ENCODE results near the gene ZMYND8. TPM values are rescaled to one million over a fixed set of nuclear protein-coding genes. Genes with fewer than 3 reads are reported as not detected.
"Not testable (repeated sequence)": the region's sequence is repeated elsewhere in the genome, so short reads cannot be mapped to it uniquely, and the experiment has no call there.

Gene ZMYND8
- total RNA-seq, 1 experiment from 2014 or later, result 14.5 TPM

DNA sequence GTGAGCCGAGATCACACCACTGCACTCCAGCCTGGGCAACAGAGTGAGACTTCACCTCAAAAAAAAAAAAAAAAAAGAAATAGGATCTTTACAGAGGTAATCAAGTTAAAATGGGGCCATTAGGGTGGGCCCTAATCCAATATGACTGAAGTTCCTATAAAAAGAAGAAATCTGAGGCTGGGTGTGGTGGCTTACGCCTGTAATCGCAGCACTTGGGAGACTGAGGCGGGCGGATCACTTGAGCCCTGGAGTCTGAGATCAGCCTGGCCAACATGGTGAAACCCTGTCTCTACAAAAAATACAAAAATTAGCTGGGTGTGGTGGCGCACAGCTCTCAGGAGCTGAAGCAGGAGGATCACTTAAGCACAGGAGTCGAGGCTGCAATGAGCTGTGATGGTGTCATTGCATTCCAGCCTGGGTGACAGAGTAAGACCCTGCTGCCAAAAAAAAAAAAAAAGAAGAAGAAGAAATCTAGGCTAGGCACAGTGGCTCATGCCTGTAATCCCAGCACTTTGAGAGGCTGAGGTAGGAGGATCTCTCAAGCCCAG lies 19.7 kb upstream of the ZMYND8 start:
- in situ Hi-C loops (cut with HindIII; ENCODE audit: low pct_unique_long_range_greater_than_20kb, low sequenced_read_pairs); DNase-seq (ENCODE audit: low read depth): not testable (repeated sequence)

DNA sequence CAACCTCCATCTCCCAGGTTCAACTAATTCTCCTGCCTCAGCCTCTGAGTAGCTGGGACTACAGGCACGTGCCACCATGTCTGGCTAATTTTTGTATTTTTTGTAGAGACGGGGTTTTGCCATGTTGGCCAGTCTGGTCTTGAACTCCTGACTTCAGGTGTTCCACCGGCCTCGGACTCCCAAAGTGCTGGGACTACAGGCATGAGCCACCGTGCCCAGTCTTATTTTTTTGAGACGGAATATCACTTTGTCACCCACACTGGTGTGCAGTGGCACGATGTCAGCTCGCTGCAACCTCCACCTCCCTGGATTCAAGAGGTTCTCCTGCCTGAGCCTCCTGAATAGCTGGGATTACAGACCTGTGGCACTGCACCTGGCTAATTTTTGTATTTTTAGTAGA lies 17.6 kb upstream of the ZMYND8 start:
- in situ Hi-C loops (cut with HindIII; ENCODE audit: low pct_unique_long_range_greater_than_20kb, low sequenced_read_pairs), result loop anchor here (25.0 kb wide), 1 partner anchor 162 kb away; no protein-coding TSS in a partner anchor
- DNase-seq (ENCODE audit: low read depth), result not testable (repeated sequence)

DNA sequence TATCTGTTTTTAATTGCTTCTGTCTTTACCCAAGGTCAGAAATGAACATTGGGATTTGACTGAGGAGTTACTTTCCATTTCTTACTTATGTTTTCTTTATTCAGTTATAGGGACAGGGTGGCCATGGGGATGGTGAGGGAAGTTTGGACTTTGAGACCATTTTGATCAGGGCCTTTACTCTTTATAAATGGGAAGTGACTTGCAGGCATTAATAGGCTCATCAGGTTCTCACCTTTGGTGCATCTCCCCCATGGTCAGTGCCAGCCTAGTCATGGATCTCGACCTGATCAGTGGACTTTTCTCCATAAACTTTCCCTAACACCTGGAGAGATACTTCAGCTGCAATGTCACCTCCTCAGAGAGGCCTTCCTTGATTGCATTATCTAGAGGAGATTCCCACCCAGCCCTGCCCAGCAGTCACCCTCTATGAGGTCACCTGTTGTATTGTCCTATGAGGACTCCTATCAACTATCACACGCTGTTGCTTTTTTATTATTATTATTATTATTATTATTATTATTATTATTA lies 16.8 kb upstream of the ZMYND8 start:
- no peak for DNase-seq (ENCODE audit: low read depth)
- in situ Hi-C loops (cut with HindIII; ENCODE audit: low pct_unique_long_range_greater_than_20kb, low sequenced_read_pairs), result loop anchor here (25.0 kb wide), 1 partner anchor 161 kb away; no protein-coding TSS in a partner anchor

DNA sequence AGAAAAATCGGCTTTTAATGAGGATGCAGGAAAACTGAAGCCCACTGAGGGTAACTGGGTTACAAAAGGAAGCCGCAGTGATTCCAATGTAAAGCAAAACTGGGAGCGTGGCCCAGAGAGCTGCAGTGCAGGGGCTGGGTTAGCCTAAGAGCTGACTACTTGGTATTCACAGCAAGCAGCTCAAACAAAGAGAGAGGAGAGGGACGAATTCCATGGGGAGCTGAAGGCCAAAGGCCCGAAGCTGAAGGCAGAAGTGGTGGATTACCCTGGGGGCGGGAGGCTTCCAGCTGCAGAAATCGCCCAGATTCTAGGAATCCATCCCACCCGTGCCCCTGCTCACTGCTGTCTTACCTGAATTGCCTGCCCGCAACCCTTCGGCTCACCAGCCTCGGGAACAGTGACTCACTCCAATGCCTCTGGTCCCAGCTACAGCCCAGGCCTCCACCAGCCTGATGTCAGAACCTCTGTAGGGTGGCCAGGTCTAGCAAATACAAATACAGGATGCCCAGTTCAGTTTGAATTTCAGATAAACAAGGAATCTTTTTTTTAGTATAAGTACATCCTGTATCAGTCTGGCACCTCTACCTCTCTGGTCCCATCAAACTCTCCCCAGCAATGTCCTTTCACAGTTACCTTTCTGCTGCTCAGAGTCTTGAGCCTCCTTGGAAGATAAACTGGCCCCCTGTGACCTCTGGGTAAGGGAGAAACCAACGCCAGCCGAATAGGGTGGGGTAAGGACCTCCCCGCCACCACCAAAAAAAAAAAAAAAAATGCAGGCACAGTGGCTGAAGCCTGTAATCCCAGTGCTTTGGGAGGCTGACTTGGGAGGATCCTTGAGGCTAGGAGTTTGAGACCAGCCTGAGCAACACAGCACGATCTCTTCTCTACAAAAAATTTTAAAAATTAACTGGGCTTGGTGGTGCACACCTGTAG lies 14.6 kb upstream of the ZMYND8 start:
- no peak for DNase-seq (ENCODE audit: low read depth)
- in situ Hi-C loops (cut with HindIII; ENCODE audit: low pct_unique_long_range_greater_than_20kb, low sequenced_read_pairs), result loop anchor here (25.0 kb wide), 1 partner anchor 159 kb away; no protein-coding TSS in a partner anchor

DNA sequence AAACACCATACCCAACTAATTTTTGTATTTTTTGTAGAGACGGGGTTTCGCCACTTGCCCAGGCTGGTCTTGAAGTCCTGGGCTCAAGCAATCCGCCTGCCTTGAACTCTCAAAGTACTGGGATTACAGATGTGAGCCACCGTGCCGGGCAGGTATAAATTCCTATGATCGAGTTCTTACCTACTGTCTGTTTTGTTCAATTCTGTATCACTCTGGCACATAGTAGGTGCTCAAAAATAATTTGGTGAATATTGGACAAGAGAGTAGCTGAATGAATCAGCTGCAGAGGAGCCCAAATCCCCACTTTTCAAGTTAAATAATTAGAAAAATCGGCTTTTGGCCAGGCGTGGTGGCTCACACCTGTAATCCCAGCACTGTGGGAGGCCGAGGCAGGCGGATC lies 13.7 kb upstream of the ZMYND8 start:
- DNase-seq (ENCODE audit: low read depth), result no peak
- in situ Hi-C loops (cut with HindIII; ENCODE audit: low pct_unique_long_range_greater_than_20kb, low sequenced_read_pairs), result loop anchor here (25.0 kb wide), 1 partner anchor 158 kb away; no protein-coding TSS in a partner anchor

DNA sequence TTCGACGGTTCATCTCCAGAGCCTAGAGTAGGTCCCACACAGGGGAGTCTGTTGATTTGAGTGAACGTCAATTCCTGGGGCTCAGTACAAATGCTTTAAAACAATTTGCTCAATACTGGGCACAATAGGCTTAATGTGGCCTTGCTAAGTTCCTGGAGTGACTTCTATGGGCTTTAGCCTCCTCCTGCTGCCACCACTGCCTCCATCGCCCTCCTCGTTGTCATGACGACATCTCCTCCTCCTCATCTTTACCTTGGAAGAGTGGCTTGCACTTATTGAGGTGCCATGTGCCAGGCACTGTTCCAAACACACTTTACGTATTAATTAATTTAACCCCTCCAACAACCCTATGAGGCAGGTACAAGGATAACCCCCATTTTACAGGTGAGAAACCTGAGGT lies 11.8 kb upstream of the ZMYND8 start:
- no peak for DNase-seq (ENCODE audit: low read depth)
- in situ Hi-C loops (cut with HindIII; ENCODE audit: low pct_unique_long_range_greater_than_20kb, low sequenced_read_pairs), result loop anchor here (25.0 kb wide), 1 partner anchor 156 kb away; no protein-coding TSS in a partner anchor

- not testable (repeated sequence) for DNase-seq (ENCODE audit: low read depth)
- in situ Hi-C loops (cut with HindIII; ENCODE audit: low pct_unique_long_range_greater_than_20kb, low sequenced_read_pairs), result loop anchor here (25.0 kb wide), 1 partner anchor 154 kb away; no protein-coding TSS in a partner anchor
These were observed 9.8 kb upstream of the ZMYND8 start for GRCh38 chr20:47366301-47366700.

- in situ Hi-C loops (cut with HindIII; ENCODE audit: low pct_unique_long_range_greater_than_20kb, low sequenced_read_pairs), result loop anchor here (25.0 kb wide), 1 partner anchor 153 kb away; no protein-coding TSS in a partner anchor
- DNase-seq (ENCODE audit: low read depth), result no peak
These were observed 8.7 kb upstream of the ZMYND8 start for GRCh38 chr20:47365023-47365764.

DNA sequence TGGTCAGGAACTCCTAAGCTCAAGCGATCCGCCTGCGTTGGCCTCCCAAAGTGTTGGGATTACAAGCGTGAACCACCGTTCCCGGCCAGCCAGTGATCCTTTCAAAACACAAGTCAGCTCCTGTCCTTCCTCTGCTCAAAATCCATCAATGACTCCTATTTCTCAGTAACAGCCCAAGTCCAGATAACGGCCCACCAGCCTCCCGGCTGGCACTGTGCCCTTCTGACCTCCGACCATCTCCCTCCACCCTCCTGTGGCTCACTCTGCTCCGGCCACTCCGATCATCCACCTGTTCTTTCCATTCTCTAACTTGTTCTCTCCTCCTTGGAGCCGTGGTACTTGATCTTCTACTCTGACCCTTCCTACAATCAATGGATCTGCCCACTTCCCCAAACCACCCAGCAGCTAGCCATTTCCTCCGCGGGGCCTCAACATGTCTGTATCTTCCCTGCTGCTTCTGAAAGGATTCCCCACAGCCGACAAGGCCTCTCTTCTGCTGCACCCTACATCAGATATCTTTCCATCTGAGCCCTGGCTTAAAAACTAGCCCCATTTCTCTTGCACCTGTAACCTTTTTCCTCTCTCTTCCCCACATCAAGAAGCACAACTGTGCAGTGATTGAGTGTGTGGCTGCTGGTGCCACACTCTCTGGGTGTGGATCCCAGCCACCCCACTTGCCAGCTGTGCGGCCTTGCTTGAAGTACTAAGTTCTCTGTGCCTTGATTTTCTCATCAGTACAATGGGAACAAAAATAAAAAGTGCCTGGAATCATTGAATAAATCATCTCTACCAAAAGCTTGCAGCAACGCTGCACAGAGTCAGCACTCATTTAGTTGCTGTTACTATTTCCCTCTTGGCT lies 6.1 kb upstream of the ZMYND8 start:
- in situ Hi-C loops (cut with HindIII; ENCODE audit: low pct_unique_long_range_greater_than_20kb, low sequenced_read_pairs), result loop anchor here (25.0 kb wide), 1 partner anchor 150 kb away; no protein-coding TSS in a partner anchor
- DNase-seq (ENCODE audit: low read depth), result no peak

GRCh38 chr20:47361057-47361915 lies 4.8 kb upstream of the ZMYND8 start:
- DNase-seq (ENCODE audit: low read depth), result no peak
- in situ Hi-C loops (cut with HindIII; ENCODE audit: low pct_unique_long_range_greater_than_20kb, low sequenced_read_pairs), result loop anchor here (25.0 kb wide), 1 partner anchor 149 kb away; no protein-coding TSS in a partner anchor

DNA sequence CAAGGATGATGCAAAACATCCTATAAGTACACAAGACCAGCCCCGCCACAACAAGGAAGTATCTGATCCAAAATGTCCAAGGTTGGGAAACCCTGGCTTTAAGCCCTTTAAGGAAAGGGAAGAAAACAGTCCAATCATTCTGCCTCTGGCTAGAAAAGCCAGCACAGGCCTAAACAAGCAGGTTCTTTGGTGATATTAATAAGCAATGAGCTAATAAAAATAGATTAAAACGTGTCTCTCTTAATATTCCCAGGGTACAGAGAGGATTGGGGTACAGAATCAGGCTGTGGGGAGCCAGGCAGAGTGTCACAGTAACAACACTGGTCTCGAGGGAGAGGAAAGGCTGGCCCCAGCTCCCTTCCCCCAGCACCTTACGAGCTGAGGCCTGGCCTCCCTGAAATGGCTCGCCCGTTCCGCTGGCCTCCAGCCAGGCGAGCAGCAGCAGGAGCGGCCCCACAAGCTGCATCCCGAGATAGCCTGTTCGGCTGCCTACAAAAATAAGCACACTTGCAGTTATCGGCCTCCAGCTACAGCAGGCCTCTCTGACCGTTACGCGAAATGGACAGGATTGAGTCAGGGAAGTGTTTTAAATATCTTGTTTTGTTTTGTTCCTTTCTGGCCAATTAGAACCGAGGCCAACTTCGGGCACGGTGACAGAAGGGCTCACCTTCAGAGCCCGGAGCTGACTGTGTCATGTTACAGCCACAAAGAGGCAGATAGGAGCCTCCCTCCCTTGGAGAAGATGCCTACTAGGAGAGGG lies 4.0 kb upstream of the ZMYND8 start:
- peak; percentile 100 for DNase-seq (ENCODE audit: low read depth)
- in situ Hi-C loops (cut with HindIII; ENCODE audit: low pct_unique_long_range_greater_than_20kb, low sequenced_read_pairs), result loop anchor here (25.0 kb wide), 1 partner anchor 148 kb away; no protein-coding TSS in a partner anchor

DNA sequence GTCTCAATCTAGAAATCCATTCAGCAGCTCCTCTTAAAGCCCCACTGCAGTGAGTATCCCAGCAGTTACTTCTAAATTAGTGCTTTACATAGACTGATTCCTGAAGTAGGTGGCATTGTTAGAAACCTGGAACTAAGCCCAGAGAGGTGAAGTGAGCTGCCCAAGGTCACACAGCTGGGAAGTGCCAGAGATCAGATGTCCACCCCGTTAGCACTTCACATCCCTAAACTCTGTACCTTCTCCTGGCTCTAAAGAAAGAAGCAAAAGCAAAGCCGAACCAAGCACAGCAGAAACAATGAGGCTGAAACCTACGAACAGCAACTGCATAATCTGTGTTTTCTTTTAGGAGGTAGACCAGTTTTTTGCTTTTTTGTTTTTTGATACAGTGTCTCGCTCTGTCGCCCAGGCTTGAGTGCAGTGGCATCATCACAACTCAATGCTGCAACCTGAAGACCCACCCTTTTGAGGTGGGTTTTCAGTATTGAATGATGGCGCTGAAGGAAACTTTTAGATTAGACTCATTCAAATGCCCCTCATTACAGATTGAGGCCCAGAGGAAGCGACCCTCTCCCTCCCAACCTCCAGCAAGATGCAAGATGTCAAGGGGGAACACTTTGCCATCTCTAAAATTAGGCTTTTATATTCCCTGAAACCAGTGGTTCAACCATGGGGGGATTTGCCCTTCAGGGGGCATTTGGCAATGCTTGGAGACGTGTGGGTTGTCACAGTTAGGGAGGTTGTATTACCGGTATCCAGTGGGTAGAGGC lies 3.2 kb upstream of the ZMYND8 start:
- DNase-seq (ENCODE audit: low read depth), result peak; percentile 81
- in situ Hi-C loops (cut with HindIII; ENCODE audit: low pct_unique_long_range_greater_than_20kb, low sequenced_read_pairs), result loop anchor here (25.0 kb wide), 1 partner anchor 147 kb away; no protein-coding TSS in a partner anchor

GRCh38 chr20:47358672-47359529 lies 2.4 kb upstream of the ZMYND8 start:
- DNase-seq (ENCODE audit: low read depth), result peak; percentile 100
- in situ Hi-C loops (cut with HindIII; ENCODE audit: low pct_unique_long_range_greater_than_20kb, low sequenced_read_pairs), result loop anchor here (25.0 kb wide), 1 partner anchor 147 kb away; no protein-coding TSS in a partner anchor

DNA sequence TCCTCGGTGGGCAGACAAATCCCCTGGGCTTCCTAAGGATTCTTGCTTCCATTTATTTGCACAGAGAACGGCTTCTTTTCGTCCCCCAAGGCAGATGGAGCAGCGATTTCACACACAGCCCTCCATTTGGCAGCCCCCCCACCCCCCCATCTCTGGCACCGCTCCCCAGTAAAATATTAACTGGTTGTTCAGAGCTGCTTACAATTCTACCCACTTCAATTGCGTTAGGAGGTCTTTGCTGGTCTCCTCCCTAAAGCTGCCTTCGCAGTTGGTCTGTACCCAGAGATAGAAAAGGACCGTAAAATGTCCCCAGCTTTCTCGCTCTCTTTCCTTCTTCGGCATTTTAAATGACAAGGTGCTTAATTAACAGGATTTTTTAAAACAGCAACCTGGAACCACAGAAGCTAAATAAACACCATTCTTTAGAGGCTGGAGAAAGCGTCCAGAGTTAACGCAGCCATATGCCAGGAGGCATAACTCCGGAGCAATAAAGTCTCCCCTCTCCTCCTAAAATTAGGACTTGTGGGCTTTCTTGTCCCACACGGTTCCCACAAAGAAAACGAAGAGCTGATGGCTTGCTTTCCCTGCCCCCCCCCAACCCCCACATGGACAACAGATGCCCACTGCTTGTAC lies 1.7 kb upstream of the ZMYND8 start:
- no peak for DNase-seq (ENCODE audit: low read depth)
- in situ Hi-C loops (cut with HindIII; ENCODE audit: low pct_unique_long_range_greater_than_20kb, low sequenced_read_pairs), result loop anchor here (25.0 kb wide), 1 partner anchor 146 kb away; no protein-coding TSS in a partner anchor

All from Caki2 (cell line).